ENCODE measurements around the gene SPATA6L.

The SPATA6L gene, protein sequence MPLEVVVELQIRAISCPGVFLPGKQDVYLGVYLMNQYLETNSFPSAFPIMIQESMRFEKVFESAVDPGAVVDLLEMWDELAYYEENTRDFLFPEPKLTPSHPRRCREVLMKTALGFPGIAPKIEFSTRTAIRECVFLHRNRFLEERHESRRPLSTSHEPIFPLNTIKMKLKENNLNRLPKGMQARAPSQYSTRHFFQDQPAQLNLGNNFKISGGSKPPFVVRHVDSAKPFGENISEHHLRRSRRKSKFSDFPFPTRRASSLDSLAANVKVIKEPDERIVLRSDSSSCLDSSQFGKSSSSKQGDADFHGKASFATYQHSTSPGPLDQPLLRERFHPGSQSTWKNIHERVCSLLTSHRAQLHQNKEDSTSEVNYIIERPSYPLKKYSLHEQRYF

DNA sequence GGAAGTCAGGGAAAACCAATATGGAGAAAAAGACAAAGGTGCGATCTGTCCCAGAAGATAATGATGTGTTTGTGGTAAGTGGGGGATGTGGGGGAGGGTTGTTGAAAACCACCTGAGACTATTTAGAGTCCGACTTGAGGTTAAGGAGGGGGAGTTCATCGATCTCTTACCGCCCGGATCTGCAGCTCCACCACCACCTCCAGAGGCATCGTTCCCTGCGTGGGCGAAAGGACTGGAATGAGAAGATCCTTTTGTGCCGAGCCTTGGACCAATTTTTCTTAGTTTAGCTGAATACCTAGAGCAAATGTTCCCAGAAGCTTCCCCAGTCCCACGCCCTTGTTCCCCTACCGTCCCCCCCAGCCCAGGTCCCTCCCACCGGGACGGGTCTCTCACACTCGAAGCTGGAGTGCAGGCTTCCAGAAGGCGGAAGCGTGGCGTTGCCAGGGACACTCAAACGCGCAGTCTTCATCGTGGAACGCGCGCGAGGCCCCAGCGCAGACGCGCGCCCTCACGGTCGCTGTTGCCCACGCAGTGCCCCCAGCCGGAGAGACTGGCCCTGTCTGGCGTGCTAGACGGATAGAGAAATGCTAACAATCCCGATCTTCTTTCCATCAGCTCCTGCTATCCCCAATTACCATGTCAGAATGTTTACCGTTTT is at the start of gene SPATA6L:
Gene SPATA6L, minus strand, starts transcription at position 439 of the 658 bp plus-strand sequence. Its CDS starts 230 bp downstream, at position 209.
- no peak for DNase-seq (ENCODE audit: low read depth)

DNA sequence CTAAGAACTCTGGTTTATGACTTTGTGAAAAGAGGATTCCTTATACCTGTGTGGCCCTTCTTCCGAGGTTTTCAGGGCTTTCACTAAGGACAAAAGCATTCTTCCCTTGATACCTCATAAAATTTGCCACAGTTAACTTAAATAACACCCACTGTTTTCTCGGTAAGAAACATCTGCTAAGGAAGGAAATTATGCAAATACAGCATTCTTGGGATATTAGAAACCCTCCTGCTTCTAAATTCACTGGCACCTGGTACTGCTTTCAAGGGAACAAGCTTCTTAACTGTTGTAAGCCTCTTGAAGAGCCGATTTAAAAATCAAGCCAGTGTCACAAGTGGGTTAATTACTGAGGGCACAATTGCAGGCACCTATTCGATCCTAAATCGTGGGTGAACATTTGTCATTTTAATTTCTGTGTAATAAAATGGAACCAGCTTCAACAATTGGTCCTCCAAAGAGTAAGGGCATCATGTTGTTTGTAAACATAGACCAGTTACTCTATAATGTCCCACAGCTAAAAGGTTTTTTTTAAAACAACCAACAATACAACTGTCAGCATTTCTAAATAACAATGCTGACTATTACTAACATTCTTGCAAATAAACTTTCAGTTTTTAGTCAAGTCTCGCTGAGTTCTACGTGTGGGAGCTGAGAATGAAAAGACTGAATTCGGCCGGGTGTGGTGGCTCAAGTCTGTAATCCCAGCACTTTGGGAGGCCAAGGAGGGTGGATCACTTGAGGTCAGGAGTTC is 48.2 kb upstream of the SPATA6L start:
- no peak for DNase-seq (ENCODE audit: low read depth)

DNA sequence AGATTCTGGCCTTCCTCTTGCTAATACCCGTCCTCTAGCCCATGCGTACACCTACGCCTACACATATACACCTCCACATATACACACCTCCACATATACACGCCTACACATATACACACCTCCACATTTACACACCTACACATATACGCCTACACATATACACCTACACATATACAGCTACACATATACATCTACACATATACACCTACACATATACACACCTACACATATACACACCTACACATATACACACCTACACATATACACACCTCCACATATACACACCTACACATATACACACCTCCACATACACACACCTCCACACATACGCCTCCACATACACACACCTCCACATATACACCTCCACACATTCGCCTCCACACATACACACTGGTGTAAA is 47.6 kb upstream of the SPATA6L start:
- no peak for DNase-seq (ENCODE audit: low read depth)

DNA sequence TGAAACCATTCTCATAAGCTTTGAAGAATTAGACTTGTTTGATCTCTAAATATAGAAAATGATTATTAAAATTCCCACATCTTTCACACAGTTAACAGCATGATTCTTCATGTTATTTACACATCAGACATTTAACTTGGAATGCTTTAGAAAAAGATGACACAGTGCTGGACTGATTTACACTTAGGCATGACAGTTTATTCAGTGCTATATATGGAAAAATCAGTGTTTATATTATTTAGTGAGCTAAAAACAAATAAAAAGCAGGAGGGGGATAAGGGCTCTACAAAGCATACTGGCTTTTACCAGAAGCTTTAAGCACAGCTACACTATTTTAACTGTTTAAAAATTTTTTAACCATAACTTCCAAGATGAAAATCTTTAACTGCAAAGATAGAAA is 43.1 kb upstream of the SPATA6L start:
- no peak for DNase-seq (ENCODE audit: low read depth)

DNA sequence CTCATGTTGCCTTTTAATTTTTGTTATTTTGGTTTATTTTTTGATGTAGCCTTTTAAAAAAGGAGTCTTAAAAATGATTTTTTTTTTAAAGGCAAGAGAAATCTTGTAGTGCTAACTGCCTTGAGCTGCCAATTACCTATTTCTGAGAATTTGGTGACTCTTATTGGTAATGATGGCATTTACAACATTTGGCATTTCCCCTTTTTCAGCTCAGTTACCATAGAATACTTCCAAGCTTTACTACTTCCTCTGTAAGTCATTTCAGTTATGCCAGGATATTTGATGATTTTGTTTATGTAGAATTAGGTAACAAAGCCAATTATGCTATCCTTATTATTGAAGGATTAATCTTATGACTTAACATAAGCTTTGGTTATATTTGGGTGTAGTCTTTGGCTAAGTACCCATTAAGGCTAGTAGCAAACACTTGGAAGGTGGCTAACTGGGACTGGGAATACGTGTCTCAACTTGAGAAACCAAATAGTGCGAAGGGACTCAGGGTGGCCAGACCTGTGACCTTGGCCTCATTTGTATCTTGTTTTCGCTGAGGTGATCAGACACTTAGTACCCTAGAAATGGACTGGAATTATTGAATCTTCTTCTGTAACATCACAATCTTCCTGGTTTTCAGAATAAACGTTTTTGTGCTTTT is 40.8 kb upstream of the SPATA6L start:
- DNase-seq (ENCODE audit: low read depth), result no peak

DNA sequence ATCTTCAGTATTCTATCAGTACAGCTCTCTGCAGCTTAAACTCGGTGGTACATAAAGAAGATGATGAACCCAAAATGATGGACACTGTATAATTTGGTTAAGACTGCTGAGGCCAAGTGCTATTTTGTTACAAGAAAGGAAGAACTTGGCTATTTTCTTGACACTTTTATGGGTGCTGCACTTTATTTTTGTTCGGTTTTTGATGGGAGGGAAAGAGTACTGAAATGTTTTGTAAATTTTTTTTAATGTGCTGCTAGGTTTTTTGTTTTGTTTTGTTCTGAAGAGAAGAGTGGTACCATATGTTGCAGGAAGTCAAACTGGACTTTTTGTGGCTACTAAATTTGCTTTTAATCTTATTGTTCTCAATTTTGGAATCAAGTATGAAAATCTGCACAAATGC is 39.7 kb upstream of the SPATA6L start:
- no peak for DNase-seq (ENCODE audit: low read depth)

DNA sequence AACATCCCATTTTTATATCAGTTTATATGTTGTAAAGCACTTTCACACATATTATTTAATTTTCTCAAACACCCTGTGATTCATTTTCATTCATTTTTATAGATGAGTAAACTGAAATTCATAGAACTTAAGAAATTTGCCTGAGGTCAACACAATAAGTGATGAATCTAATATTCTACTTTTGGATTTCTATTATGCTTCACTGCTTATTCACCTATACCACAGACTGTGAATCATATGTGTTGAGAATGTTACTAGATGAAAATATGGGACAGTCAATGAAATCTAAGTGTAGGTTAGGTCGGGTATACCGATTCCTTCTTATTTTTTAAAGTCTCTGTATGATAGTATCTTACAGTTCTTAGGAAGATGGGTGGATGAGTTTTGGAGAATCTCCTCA is 37.8 kb upstream of the SPATA6L start:
- DNase-seq (ENCODE audit: low read depth), result no peak

DNA sequence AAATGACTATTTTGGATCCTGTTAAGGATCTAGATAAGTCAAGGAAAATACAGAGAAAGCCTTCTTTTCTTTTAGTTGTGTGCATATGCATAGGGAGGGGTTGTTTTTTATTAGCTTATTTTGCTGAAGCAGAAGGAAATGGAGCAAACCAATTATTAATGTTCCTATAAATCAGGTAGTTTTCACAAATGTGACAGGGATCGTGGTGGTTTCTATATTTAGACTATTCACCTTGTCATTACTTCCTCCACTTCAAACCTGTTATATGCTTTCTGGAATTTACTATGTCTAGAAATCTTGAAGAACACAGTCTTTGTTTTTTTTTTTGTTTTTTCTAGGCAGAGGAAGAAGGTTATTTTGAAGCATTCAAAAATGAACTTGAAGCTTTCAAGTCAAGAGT is 35.2 kb upstream of the SPATA6L start:
- no peak for DNase-seq (ENCODE audit: low read depth)

DNA sequence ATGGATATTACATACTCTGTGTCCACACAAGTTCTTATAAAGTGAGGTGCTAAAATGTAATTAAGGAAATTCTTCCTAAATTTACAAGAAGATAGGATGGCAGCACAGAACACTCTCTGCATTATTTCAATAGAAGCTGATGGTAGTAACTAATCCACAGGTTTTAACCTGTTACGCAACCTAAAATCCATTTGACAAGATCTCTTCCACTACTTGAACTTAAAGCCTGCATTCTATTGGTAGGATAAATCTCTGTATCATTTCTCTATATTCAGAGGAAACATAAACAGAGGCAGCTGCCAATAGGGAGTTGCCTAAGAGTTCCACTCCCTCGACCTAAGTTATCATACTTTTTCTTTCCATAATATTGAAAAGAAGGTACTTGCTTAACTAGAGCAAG is 34.7 kb upstream of the SPATA6L start:
- DNase-seq (ENCODE audit: low read depth), result no peak

DNA sequence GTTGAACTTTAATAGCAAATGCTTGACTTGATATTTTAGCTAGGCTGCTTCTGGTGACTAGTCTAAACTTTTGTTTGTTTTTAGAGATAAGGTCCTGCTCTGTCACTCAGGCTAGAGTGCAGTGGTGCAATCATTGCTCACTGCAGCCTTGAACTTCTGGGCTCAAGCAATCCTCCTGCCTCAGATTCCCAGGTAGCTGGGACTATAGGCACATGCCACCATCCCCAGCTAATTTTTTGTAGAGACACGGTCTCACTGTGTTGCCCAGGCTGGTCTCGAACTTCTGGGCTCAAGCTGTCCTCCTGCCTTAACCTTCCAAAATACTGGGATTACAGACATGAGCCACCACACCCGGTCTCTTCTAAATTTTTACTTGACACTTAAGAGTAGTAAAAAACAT is 33.8 kb upstream of the SPATA6L start:
- DNase-seq (ENCODE audit: low read depth), result no peak

DNA sequence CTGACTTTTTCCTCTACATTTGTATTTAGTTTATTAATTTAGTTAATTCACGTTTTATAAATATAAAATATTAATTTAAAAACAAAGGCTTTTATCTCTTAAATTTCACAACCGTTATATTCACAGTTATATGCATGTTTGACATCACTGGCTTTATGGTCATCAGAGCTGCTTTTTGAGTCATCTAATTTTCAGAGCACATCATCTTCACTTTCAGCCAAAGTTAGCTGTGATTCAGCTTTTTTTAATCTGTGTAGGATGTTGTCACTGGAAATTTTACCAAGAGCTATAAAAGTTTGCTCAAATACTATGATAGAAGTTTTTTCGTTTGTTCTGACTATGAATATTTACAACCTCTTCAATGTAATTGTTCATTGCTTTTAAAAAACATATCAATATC is 25.5 kb upstream of the SPATA6L start:
- DNase-seq (ENCODE audit: low read depth), result peak; percentile 58

DNA sequence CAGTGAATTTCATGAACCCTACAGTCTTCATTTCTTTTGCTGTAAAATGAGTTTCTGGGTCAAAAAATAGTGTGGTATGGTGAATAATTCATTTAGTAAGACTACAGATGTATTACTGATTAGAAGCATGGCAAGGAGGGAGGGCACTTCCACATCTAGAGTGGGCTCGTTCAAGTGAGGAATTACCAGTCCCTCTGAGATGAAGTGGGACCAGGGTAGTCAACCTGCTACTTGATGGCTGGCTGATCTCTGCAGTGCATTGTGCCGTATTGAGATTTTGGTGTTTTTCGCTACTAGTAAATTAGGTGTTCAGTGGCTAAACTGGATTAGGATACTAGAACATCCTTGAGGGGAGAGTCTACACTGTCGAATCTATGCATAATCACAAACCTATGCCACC is 23.9 kb upstream of the SPATA6L start:
- no peak for DNase-seq (ENCODE audit: low read depth)

DNA sequence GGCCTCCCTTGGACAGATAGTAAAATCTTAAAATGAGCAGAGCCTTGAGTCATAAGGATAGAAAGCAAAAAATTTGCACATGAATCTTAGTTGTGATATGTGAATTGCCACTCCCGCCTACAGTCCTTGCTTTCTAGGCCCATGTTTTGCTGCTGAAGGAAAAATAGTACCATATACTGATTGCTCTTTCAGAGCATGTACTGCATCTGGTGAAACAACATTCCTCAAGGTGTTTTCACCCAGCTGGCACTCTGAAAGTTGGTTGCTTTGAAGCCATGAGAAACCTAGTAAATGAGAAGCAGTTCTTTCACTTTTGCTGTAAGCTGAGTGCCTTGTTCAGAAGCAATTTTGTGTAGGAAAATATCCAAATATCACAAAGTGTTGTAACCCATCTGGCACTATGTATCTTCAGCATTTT is 23.4 kb upstream of the SPATA6L start:
- no peak for DNase-seq (ENCODE audit: low read depth)

DNA sequence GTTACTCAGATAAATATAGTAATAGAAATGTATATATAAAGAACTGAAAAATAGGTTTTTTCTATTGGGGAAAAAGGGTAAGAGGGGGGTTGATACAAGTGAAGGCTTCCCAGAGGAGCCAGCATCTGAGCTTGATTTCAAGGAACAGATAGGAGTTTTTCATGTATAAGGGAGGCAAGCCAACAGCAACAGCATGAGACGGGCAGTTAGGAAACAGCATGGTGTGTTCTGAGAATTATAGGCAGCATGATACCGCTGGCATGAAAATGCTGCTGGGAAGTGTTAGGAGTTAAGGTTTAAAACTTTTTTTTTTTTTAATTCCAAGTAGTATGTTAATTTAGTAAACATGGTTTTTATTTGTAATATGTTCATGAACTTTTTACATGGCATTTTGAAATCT is 22.7 kb upstream of the SPATA6L start:
- DNase-seq (ENCODE audit: low read depth), result no peak

DNA sequence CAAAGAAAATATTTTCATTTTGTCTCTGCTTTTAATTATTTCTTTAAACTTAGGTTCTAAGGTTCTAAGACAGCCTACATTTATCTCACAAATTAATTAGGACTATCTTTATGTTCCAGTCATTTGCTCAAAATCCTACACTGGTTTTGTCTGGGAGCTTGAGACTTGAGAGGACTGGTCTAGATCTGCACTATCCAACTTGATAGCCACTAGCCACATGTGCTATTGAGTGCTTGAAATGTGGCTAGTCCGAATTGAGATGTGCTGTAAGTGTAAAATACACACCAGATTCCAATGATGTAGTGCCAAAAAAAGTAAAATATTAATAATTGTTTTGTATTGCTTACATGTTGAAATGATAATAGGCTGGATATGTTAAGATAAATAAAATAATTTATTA is 20.3 kb upstream of the SPATA6L start:
- no peak for DNase-seq (ENCODE audit: low read depth)

DNA sequence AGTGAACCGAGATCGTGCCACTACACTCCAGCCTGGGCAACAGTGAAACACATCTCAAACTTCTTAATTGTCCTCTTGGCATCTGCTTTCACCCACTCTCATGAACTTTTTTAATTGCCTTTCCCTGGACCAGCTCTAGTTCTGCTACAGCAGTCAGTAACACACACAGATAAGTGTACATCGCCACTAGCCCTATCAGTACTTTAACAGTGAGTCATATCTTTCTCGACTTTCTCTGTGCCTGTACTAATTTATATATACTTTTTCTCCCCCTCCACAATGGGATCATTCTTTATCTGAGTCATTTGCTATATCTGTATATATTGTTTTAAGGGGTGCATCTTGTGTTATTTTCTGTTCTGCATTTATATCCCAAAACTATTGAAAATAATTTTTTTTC is 19.8 kb upstream of the SPATA6L start:
- no peak for DNase-seq (ENCODE audit: low read depth)

DNA sequence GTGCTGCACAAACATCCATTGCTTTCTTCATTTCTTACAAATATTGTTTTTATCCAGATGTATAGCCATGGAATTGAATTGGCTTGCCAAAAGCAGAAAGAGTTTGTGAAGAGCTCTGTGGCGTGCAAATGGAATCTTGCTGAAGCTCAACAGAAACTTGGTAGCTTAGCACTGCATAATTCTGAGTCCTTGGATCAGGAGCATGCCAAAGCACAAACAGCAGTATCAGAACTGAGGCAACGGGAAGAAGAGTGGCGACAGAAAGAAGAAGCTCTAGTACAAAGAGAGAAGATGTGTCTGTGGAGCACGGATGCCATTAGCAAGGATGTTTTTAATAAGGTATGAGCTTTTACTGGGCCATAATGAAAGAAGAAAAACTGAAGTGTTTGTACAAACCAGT is 18.5 kb upstream of the SPATA6L start:
- DNase-seq (ENCODE audit: low read depth), result no peak

DNA sequence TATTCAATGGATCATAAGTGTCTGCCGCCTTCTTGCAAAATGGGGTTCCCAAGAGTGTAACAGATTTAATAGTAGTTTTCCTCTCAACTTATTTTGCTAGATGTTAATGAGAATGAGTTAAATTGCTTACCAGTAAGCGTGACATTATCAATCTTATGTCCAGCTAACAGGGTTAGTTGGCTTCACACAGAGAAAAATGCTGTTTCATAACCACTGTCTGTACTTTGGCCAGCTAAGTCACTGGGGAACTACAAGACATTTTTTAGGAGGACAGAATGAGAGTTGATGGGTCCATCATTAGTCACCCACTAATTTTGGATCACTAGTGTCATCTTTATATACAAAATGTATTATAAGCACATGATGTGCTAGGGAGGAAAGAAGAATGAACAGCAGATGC is 14.5 kb upstream of the SPATA6L start:
- no peak for DNase-seq (ENCODE audit: low read depth)

DNA sequence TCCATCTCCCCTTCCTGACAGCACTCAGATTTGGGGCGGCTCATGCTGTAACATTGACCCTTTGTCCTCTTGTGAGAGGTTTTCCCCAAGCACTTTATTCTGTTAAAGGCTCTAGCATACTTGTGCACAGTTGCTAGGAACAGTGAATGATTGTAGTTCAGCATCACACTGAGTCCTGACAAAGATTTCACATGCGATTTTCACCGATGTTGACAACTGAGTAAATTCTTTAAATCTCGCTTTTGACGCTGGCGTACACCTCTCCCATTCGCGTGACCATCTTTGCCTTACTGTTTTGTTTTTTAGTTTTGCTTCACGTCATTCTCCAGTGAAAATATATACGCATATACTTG is 13.9 kb upstream of the SPATA6L start:
- DNase-seq (ENCODE audit: low read depth), result no peak

DNA sequence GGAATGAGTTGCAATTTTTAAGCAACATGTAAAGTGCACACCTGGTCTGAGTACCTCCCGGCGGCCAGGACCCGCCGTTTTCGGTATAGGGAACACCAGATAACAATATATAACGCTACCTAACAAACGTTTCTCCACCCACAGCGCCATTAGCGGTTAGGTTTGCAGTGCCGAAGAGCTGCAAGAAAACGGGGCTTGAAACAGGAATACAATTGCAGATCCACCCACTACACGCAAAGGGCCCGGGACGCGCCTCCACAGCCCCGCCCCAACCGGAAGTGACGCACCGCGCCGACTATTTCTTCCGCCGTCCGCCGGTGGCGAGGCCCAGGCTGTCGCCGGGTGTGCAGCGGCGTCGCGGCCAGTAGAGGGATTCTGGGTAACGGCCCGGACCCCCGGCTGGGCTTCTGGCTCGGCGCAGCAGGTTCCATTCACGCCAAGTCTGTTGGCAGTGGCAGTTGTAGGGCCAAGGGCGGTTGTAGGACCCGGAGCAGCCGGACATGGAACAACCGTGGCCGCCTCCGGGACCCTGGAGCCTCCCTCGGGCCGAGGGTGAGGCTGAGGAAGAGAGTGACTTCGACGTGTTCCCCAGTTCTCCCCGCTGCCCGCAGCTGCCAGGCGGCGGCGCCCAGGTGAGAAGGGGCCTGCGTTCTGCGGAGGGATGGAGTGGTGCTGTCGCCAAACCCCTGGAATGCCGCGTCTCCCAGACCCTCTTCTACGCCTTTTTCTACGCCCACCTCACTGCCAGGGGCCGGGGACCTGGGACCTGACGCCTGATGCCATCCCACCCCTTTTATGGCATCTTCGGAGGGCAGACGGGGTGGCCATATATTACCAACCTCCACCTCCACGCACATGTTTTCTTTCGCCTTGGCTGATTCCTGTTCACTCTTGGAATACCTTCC is 13.2 kb upstream of the SPATA6L start, which contains the start of gene CDC37L1:
Gene CDC37L1, plus strand, starts transcription at position 302 of the 905 bp plus-strand sequence. Its CDS starts 199 bp downstream, at position 501.
- DNase-seq (ENCODE audit: low read depth), result peak; percentile 89

DNA sequence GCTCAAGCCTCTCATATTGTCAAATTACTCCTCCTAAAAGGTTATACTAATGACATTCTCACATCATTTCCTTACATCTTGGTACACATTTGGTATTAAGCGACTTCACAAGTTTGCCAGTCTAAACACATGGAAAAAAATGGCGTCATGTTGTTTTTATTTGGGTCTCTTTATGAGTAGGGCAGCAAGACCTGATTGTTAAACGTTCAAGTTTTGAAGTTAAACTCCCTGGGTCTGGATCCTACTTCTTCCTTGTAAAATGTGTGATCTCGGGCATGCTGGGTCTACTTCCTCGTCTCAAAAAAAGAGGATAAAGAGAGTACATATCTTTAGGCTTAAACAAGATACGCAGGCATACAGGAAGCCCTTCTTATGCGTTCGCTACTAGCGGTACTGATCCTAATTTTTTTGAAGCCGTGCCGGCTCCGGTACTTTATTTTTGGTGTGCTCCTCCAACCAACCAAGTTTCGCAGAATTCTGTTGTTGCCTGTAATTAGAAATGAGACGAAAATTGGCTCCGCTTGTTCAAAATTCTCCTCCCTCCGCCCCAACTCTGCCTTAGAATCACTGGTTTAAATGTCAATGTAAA is 12.5 kb upstream of the SPATA6L start:
- DNase-seq (ENCODE audit: low read depth), result no peak

Measured in GM04504 (cell line).